GM12872 (cell line): ENCODE data around the gene COL26A1.
A peak's percentile ranks its signal among the peaks of the same experiment; 100 is the strongest.

ENCODE experiments used
- CTCF ChIP-seq: IDR thresholded peaks from 3 replicates; pipeline ENCODE4 v1.5.1; 2011; ENCODE audit warnings: low read depth, mild to moderate bottlenecking, low read length, moderate library complexity; ENCODE audit not compliant: insufficient read depth

The COL26A1 gene

GRCh38 chr7:101602082-101602481 lies 239.4 kb downstream of the COL26A1 start:
- TF ChIP-seq CTCF = no peak

GRCh38 chr7:101602484-101603241 lies 240.0 kb downstream of the COL26A1 start:
- TF ChIP-seq CTCF = peak; percentile 91

- TF ChIP-seq CTCF = no peak
Observed at GRCh38 chr7:101604331-101604933, 241.8 kb downstream of the COL26A1 start.

GRCh38 chr7:101605611-101606497 lies 243.2 kb downstream of the COL26A1 start:
- TF ChIP-seq CTCF = no peak

GRCh38 chr7:101606498-101606923 lies 243.8 kb downstream of the COL26A1 start:
- TF ChIP-seq CTCF = no peak
